LNCAP (cell line): ENCODE data around the gene MAP4.

Experiments used
- TF ChIP-seq, protein P1 (sequence below): fragments of 450-650 bp; IDR thresholded peaks from 2 replicates; pipeline ENCODE4 v1.5.1; 2017; ENCODE audit warnings: mild to moderate bottlenecking

The MAP4 gene

DNA sequence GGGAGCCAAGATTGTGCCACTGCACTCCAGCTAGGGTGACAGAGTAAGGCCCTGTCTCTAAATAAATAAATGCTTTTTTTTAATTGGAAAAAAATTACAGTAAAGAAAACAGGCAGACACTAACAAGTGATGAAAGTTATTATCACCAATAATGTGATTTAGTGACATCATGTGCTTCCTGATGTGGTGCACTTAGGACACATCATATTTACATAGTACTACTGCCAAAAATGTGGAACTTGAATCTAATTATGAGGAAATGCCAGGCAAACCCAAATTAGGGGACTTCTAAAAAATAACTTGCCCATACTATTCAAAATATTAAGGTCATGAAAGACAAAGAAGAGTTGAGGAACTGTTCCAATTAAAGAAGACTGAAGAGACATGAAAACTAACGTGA, 30.8 kb downstream of the MAP4 start:
- TF ChIP-seq, protein P1, sequence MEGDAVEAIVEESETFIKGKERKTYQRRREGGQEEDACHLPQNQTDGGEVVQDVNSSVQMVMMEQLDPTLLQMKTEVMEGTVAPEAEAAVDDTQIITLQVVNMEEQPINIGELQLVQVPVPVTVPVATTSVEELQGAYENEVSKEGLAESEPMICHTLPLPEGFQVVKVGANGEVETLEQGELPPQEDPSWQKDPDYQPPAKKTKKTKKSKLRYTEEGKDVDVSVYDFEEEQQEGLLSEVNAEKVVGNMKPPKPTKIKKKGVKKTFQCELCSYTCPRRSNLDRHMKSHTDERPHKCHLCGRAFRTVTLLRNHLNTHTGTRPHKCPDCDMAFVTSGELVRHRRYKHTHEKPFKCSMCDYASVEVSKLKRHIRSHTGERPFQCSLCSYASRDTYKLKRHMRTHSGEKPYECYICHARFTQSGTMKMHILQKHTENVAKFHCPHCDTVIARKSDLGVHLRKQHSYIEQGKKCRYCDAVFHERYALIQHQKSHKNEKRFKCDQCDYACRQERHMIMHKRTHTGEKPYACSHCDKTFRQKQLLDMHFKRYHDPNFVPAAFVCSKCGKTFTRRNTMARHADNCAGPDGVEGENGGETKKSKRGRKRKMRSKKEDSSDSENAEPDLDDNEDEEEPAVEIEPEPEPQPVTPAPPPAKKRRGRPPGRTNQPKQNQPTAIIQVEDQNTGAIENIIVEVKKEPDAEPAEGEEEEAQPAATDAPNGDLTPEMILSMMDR = no peak

DNA sequence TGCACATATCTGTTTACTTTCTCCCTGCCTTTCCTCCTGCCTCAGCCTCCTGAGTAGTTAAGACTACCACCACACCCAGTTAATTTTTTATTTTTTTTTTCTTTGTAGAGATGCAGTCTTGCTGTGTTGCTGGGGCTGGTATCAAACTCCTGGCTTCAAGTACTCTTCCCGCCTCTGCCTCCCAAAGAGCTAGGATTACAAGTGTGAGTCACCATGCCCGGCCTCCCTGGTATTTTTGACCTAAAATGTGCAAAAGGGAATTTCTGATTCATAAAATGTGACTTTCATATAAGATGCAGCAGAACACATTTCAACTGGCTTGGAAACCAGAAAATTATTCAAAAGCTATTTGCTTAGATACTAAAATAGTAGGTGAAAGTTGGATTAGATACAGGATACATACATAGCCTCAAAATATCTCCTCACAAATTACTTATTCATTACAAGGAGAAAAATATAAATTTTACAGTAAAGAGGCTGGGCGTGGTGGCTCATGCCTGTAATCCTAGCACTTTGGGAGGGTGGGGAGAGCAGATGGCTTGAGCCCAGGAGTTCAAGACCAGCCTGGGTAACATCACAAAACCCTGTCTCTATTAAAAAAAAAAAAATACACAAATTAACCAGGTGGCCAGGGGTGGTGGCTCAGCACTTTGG, 32.0 kb downstream of the MAP4 start:
- TF ChIP-seq, protein P1 = no peak

DNA sequence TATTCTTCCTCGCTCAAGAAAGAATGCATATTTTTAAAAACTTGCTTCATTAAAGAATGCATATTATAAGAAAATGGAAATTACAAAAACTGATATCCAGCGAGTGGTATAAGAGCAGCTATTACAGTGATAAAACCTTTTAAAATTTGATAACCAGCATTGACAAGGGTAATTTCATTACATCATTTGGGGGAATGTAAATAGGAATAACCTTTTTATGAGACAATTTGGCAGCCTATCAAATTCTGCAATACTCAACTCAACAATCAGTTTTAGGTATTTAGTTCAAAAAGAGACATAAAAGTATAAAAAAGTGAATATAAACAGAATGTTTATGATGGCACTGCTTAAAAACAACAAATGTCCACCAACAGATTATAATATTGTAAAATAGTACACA, 35.4 kb downstream of the MAP4 start:
- TF ChIP-seq, protein P1 = no peak

DNA sequence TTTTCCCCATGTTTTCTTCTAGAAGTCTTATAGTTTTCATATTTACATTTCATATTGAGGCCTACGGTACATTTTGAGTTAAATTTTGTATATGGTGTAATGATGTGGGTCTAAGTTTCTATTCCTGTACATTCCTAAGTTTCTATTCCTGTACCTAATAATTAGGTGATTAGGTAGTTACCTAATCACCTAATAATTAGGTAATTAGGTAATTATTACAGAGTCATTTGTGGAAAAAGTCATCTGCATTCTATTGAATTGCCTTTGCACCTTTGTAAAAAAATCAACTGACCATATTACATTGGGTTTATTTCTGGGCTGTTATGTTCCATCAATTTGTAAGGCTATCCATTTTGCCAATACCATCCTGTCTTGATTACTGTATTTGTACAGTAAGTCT, 37.1 kb downstream of the MAP4 start:
- TF ChIP-seq, protein P1 = no peak

DNA sequence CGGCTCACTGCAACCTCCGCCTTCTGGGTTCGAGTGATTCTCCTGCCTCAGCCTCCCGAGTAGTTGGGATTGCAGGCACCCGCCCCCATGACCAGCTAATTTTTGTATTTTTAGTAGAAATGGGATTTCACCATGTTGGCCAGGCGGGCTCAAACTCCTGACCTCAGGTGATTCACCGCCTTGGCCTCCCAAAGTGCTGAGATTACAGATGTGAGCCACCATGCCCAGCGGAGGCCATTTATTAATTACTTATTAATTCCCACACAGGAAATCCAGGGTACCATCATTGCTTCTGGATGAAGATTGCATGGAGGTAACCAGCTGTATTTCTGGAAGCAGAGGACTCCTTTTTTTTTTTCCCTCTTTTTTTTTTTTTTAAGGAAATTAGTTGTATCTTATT, 37.8 kb downstream of the MAP4 start:
- TF ChIP-seq, protein P1 = no peak

DNA sequence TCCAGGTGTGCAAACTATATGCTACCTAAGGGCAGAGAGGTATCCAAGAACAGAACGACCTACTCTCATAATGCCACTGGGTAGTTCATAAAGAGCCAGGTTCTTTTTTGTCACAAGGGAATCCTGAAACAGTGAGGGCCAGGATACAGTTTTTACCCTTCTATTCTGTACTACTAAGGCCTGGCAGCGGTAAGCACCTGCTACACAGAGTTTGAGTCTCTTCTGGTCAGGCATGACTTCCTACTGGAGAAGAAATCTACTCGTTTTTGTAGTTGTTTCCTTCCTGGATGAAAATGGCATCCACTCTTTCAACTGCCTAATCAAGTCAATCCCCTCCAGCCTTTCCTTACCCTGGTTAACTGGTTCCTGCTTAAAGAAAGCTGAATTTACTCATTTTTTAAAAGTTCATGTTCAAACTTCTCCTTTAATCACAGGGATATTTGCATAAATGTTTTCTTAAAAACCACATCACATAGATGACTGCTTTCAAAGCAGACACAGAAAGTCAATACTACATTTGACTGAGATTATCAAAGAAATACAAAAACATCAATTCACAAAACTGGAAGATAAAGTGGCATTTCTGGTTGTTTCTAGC, 40.0 kb downstream of the MAP4 start:
- TF ChIP-seq, protein P1 = no peak

DNA sequence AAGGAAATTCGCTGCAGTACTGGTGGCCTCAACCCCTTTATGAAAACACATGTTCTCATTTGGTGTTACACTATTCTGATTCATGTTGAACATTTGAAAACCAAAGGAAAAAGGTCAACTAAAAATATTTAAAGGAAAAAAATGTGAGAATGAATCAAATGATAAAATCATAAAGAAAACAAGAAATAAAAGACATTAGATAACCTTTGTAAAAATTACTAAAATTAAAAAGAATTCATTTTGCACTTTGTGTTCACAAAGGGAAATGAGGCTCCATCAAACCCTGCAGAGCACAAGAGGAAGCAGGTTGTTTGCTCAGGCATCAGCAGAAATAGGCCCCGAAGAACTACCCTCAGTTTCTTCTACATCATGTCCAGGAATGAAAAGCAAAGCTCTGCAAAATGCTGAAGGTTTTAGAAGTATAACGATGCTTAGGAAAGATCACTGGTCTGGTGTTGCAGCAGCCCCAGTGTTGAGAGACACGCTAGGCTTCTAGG, 41.2 kb downstream of the MAP4 start:
- TF ChIP-seq, protein P1 = no peak
